GDM1 (cell line): ENCODE measurements around the gene CAPN7.
"Not testable (repeated sequence)": the region's sequence is repeated elsewhere in the genome, so short reads cannot be mapped to it uniquely, and the experiment has no call there.

Source experiments
- DNase-seq: peaks from one replicate; lab custom pipeline; 2025; lab: John Stamatoyannopoulos, UW

CAPN7 gene

DNA sequence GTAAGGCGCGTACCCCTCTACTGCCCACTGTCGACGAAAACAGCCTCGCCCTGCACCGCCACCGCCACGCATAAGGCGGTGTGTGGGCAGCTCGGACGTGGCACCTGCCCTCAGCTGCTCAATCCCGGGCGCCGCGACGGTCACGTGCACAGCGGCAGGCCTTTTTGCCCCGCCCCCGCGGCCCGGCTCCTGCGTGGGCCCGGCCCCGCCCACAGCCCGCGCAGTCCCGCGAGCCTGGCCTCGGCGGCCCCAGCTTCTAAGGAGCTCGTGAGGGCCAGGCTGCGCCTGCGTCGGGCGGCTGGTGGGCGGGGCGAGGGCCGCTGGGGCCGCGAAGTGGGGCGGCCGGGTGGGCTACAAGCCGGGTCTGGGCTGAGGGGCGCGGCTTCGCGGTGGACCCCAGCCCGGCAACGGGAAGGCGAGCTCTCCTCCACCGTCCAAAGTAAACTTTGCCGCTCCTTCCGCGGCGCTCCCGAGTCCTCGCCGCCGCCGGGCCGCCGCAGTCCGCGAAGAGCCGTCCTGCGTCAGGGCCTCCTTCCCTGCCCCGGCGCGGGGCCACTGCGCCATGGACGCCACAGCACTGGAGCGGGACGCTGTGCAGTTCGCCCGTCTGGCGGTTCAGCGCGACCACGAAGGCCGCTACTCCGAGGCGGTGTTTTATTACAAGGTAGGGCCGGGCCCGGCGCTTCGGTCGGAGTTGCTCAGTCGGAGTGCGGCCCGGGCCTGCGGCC is at the start of gene CAPN7:
TSS of gene CAPN7 (plus strand) at position 313 of the 728 bp plus-strand sequence. CDS start at position 563, 250 bp downstream.
- no peak for DNase-seq

DNA sequence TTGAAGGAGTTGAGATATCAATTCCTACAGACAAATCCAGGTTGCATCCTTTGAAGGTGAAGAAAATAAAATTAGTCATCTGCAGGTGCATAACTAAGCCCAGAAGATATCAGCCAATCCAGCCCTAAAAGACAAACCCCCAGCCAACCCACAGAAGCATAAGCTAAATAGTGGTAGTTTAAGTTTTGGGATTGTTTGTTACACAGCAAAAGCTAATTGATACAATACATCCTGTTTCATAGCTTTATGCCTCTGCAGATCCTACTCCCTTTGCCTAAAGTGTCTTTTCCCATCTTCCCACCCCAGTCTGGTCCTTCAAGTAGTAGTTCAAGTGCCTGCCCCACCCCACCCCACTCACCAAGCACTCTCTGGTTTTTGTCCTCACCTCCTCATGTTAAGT is 48.6 kb upstream of the CAPN7 start:
- DNase-seq: no peak

DNA sequence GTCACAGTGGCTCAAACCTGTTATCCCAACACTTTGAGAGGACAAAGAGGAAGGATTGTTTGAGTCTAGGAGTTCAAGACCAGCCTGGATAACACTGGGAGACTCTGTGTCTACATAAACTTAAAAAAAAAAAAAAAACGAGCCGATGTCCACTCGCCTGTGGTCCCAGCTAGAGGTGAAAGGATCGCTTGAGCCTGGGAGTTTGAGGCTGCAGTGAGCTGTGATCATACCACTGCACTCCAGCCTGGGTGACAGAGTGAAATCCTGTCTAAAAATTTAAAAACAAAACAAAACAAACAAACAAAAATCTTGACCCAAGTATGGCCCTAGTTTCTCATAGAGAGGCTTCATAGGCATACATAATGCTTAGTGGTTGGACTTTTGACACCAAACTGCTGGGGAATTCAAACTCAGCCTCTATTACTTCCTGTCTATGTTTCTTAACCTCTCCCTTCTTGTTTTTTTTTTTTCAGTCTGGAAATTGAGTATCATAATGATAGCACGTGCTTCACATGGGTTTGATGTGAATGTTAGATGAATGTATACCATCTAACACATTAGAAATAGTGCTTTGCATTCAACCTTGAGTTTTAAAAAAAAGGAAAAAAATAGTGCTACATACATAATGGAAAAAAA is 46.4 kb upstream of the CAPN7 start:
- no peak for DNase-seq

DNA sequence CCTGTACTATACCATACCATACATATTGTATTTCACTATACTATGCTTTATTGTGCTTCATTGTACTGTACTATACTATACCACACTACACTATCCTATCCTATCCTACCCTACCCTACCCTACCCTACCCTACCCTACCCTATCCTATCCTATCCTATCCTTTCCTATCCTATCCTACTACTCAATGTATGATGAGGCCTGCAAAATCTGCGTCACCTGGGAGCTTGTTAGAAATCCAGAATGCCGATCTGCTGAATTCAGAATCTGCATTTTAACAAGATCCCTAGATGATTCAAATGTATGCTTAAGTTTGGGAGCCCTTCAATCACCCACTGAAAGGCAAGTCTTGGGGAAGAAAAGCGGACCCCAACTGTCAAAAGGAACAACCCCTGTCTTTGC is 45.4 kb upstream of the CAPN7 start:
- DNase-seq: no peak

DNA sequence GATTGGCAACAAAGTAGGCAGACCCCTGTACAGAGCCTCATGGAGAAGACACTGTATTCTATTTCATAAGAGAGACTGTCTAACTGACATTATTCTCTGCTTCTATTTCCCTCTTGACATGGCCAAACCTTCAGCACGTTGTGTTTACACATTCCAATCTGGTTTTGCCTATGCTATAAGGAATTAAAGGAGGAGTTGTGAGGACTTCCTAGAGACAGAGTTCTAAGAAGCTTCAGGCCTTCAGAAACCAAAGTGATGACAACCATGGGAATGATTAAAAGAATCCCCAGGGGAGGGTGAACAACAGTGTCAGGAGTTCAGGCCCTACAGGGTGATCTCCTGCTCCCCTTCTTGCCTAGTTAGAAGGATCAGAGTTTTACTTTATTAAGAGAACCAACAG is 44.9 kb upstream of the CAPN7 start:
- DNase-seq: no peak

DNA sequence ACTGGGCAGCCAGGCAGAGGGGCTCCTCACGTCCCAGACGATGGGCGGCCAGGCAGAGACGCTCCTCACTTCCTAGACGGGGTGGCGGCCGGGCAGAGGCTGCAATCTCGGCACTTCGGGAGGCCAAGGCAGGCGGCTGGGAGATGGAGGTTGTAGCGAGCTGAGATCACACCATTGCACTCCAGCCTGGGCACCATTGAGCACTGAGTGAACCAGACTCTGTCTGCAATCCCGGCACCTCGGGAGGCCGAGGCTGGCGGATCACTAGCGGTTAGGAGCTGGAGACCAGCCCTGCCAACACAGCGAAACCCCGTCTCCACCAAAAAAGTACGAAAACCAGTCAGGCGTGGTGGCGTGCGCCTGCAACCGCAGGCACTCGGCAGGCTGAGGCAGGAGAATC is 42.4 kb upstream of the CAPN7 start:
- not testable (repeated sequence) for DNase-seq

DNA sequence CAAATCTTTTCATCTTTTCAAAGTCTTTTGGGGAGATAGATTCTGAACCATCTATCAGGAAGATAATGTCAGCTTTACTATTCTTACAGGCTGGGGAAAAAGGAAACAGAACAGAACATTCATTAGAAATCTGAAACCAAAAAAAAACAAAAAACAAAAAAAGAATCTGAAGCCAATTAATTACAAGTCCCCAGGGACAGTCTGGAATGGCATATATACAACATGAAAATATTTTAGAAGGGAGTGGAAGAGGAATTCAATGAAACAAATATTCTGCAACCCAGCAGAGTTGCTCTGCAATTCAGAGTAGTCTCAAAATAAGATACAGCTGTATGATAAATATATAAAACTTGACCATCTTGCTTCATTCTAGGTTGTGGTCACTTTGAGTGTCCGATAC is 41.7 kb upstream of the CAPN7 start:
- no peak for DNase-seq

DNA sequence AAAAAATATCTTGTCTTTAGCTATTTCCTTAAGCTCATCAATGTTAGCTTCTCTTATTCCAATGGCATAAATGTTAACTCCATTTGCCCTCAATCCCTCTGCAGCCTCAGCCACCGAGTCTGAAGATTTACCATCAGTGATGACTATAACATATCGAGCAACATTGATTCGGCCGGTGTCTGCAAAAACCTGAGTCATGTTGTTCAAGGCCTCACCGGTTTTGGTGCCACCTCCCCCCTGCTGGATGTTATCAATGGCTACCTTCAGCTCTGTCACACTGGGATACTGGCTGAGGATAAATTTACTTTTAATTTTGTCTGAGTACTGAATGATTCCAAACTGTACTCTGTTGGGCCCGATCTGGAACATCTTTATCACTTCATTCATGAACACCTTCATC is 41.0 kb upstream of the CAPN7 start:
- no peak for DNase-seq

DNA sequence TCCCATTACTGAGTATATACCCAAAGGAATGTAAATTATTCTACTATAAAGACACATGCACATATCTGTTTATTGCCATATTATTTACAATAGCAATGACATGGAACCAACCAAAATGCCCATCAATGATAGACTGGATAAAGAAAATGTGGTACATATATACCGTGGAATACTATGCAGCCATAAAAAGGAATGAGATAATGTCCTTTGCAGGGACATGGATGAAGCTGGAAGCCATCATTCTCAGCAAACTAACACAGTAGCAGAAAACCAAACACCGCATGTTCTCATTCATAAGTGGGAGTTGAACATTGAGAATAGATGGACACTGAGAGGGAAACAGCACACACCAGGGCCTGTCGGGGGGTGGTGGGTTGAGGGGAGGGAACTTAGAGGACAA is 39.7 kb upstream of the CAPN7 start:
- DNase-seq: not testable (repeated sequence)

DNA sequence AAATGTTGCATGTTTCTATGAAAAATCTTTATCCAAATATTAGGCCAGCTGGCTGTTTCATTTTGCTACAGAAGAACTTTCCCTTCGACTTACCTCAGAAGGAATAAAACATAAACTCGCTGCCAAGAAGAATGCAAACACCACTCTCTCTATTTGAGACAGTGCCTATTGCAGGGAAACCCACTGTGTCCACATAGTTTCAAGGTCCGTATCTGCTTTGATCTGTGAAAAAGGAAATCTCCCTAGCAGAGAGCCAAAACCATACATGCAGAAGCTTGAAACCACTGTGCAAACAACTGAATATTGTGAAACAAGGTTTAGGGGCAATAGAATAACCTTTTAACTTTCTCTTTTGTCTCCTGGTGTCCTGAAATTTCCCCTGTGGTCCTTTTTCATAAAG is 35.0 kb upstream of the CAPN7 start:
- no peak for DNase-seq

DNA sequence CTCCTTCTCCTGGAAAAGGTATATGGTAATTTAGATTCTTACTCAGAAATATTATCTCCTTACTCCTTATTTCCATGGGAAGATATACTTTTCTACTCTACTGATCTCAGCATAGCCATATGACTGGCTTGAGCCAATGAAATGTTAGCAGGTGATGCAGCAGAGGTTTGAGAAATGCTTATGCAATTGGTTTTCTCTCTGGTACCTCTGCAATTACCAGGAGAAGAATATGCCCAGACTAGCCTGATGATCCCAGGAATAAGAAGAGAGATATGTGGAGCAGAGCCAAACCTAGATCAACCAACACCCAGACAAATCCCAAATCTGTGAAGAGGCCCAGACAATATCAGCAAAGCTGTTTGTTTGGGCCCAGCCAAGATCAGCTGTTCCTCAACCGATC is 33.2 kb upstream of the CAPN7 start:
- no peak for DNase-seq

DNA sequence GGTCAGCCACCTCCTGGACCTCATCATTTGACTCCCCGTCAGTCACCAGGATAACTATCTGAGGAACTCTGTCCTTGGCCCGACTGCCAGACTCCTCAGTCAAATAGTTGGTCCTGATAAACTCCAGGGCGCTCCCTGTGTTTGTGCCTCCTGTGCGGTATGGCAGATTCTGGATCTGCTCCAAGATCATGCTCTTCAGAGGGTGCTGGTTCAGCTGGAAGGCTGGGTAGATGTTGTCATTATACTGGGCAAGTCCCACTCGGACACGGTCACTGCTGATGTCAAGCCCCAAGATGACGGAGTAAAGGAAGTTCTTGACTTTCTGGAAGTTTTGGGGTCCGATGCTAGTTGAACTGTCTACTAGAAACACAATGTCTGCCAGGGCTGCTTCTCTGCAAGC is 31.1 kb upstream of the CAPN7 start:
- no peak for DNase-seq

DNA sequence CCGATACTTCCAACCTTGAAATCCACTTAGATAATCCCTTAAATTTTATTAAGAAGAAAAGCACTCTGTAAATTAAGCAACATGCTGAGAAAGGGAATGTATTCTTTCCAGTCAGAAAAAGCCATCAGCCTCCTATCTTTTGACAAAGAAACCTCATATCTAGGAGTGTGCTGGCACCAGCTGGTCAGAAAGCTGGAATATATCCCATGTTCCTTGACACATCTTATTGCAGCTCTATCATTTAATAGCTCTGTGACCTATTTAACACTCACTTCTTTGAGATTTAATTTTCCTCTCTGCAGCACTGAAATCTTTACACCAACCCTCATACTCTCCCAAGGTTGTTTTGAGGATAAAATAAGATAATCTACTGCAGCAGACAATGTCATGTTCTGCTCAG is 30.4 kb upstream of the CAPN7 start:
- DNase-seq: no peak

DNA sequence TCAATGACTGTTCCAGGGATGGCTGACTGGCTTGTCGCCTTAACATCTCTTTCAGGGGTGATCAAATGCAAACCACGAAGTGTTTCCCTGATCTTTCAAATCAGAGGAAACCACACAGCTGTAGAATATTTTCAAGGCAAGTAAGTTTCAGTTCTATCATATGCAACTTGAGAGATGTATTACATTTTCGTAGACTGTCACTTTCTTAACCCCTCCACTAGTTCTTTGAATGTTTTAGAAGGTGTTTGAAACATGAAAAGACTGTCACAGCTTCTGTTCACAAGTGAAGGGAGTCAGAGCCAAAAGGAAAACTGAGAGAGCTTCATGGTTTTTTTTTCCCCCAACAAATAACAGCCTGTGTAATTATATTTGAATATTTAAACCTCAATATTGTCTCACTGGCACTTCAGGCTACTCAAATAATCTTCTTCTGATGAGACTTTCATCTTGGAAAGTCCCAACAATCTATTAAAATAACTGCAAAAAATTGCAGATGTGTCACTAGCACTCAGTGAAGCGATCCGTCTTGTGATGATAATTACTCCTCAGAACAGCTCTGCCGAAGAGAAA is 25.9 kb upstream of the CAPN7 start:
- no peak for DNase-seq

DNA sequence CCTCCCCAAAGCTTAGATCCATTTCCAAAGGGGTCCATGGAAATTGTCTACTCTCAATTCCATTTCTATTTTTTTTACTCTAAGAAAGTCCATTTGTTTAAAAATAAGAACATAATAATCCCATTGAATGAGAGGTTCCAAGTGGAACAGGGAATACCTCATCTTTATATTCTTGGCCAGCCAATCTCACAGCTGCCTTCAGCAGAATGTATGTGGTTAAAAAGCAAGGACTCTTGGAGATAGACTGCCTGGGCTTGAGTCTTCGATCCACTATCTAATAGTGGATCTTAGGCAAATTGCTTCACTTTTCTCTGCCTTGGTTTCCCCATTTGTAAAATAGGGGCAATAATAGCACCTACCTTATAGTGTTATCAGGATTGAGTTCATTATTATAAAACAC is 24.5 kb upstream of the CAPN7 start:
- DNase-seq: no peak

DNA sequence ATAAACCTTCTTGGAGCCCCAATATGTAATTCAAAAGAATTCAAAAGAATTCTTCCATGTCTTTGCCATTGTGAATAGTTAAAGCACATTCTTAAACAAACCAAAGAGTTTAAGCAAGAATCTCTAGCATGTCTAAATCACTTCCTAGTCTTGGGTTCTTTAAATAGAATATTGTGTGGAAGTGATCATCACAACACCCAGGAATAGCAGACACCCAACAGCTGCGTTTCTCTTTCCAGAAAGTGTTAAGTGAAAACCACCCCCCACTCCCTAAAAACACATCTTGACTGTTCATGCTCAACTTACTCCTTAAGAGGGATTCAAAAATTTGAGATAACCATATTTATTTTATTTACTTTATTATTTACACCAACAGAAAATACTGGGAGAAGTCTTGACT is 24.1 kb upstream of the CAPN7 start:
- DNase-seq: no peak

DNA sequence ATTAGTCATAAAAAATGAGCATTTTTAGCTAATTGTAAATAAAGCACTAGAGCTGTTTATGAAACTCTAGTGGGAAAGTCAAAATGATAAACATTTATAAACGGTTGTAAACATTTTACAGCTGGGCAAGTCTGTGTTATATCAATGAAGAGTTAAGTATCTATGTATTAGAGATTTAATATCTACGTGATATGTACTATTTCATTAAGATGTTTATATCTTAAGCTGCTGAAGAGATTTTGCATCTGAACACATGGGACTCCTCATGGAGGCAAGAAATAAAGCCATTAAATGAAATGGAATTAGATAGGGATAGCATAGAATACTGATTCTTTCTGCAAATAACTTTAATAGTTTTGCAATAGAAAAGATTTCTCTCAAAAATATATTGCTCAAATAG is 23.0 kb upstream of the CAPN7 start:
- no peak for DNase-seq

DNA sequence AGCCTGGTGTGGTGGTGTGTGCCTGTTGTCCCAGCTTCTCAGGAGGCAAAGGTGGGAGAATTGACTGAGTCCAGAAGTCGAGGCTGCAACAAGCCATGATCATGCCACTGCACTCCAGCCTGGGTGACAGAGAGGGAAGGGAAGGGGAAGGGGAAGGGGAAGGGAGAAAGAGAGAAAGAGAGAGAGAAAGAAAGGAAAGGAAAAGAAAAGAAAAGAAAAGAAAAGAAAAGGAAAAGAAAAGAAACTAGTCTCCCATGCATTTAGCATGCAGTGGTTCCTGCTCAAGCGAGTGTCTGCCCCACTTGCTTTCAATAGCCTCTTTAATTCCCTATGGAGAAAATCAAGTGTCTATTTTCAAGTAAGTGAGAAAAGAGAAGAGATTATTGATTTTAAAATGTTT is 20.6 kb upstream of the CAPN7 start:
- no peak for DNase-seq

DNA sequence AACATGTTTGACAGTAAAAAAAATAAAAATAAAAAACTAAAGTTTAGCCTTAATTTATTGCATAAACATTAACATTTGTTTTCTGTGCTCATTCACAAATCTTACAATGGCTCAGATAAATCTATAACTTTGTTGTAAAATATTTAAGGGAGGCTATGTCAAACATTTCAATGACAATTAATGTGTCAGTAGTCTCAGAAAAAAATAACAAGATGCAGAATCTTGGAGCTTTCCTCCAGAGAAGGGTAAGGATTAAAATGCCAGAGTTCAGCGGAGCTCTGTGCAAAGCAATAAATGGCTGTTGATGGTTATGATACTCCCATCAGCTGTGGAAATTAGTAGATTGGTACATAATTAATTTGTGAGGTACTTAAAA is 20.0 kb upstream of the CAPN7 start:
- DNase-seq: no peak

DNA sequence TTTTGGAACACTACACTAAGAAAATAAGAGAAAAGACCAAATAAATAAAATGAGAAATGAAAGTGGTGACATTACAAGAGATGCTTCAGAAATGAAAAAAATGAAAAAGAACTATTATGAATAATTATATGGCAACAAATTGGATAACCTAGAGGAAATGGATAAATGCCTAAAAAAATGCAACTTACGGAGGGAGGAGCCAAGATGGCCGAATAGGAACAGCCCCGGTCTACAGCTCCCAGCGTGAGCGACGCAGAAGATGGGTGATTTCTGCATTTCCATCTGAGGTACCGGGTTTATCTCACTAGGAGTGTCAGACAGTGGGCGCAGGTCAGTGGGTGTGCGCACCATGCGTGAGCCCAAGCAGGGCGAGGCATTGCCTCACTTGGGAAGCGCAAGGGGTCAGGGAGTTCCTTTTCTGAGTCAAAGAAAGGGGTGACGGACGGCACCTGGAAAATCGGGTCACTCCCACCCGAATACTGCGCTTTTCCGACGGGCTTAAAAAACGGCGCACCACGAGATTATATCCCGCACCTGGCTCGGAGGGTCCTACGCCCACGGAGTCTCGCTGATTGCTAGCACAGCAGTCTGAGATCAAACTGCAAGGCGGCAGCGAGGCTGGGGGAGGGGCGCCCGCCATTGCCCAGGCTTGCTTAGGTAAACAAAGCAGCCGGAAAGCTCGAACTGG is 19.4 kb upstream of the CAPN7 start:
- DNase-seq: not testable (repeated sequence)

DNA sequence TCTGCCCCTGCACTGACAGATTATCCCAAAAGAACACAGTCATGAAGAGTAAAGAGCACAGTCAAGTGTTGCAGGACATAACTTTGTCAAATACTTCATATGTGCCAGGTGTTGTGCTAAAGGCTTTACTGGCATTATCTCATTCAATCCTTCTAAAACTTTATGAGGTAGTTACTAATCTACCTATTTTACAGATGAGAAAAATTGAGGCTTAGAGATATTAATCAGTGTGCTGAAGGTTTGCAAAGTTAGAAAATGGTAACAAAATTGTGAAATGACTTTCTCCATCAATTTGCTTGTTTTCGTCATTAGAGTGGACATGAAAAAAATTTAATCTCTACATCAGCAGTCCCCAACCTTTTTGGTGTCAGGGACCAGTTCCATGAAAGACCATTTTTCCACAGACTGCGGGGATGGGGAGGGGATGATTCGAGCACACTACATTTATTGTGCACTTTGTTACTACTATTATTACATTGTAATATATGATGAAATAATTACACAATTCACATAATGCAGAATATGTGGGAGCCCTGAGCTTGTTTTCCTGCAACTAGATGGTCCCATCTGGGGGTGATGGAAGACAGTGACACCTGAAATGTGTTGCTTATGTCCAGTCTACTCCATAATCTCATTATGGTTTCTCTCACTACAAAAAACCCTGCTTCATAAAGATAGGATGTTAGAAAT is 8.6 kb upstream of the CAPN7 start:
- no peak for DNase-seq

DNA sequence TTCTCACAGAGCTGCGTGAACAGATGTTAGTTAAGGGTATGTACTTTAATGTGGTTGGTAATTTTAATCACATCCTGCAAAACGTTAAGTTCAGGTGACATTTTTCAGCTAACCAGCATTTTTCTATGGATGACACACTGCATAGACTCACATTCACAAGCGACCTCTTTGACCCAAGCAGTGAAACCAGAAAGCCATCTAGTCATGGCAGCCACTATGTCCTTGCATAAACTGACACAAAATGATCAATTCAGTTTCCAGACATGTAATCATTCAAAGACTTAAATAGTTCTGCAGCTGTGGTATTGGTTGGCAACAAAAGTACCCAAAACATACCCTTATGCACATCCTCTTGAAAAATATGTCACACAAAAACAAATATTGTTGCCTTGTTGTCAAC is 7.4 kb upstream of the CAPN7 start:
- DNase-seq: no peak
